SK-N-SH (cell line): ENCODE measurements around the gene DAB2IP.

ENCODE experiments used
- EZH2phosphoT487 ChIP-seq: fragments of 200-600 bp; sonication (generic); IDR thresholded peaks from 2 replicates; pipeline ENCODE4 v1.6.1; 2017; ENCODE audit warnings: low read depth, mixed run types, mild to moderate bottlenecking, antibody characterized with exemption, moderate library complexity, borderline replicate concordance
- FOXM1 ChIP-seq: IDR thresholded peaks from 2 replicates; pipeline ENCODE4 v1.4.0; 2012; ENCODE audit warnings: low read depth, mild to moderate bottlenecking
- NFIC ChIP-seq: IDR thresholded peaks from 2 replicates; pipeline ENCODE4 v1.4.0; 2012; ENCODE audit warnings: borderline replicate concordance
- SIN3A ChIP-seq: IDR thresholded peaks from 2 replicates; pipeline ENCODE4 v1.6.1; 2012; ENCODE audit warnings: low read depth, mild to moderate bottlenecking, low read length, moderate library complexity, borderline replicate concordance
- TAF1 ChIP-seq: IDR thresholded peaks from 2 replicates; pipeline ENCODE4 v1.6.1; 2012; ENCODE audit warnings: low read depth, mild to moderate bottlenecking, low read length, moderate library complexity, borderline replicate concordance
- TCF12 ChIP-seq: IDR thresholded peaks from 2 replicates; pipeline ENCODE4 v1.4.0; 2012
- YY1 ChIP-seq: IDR thresholded peaks from 2 replicates; pipeline ENCODE4 v1.4.0; 2012; ENCODE audit warnings: low read depth, mild to moderate bottlenecking
- TF ChIP-seq, protein P1 (sequence below): fragments of 200-600 bp; sonication (generic); IDR thresholded peaks from 2 replicates; pipeline ENCODE4 v1.6.1; 2017; ENCODE audit warnings: antibody characterized with exemption, mild to moderate bottlenecking, moderate library complexity
- TF ChIP-seq, protein P2 (sequence below): IDR thresholded peaks from 2 replicates; pipeline ENCODE4 v1.4.0; 2012; ENCODE audit warnings: low read depth

DNA sequence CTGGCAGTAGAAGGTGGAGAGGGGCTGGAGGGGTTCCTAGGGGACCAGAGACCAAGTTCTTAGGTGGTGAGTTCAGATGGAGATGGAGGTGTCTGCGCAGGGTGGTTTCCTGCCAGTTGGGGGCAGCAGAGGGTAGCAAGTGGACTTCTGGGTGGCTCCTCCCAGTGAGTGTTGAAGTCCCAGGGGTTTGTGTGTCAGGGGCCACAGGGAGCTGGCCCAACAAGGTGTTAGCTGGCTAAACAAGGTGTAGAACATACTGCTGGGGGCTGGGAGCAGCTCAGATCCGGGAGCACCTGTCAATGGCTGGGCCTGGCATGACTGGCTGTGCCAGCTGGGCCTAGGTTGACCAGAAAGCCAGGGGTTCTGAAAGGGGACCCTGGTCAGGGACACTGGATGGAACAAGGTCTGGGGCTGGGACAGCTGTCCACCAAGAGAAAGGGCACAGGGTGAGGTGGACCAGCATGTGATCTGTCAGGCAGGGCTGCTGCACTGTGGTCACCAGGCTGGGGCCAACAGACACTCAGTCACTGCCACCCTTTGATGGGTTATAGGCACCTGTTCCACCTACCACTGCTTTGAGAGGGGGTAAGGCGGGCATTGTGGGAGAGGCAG, 35.6 kb downstream of the DAB2IP start:
- TF ChIP-seq, protein P1, sequence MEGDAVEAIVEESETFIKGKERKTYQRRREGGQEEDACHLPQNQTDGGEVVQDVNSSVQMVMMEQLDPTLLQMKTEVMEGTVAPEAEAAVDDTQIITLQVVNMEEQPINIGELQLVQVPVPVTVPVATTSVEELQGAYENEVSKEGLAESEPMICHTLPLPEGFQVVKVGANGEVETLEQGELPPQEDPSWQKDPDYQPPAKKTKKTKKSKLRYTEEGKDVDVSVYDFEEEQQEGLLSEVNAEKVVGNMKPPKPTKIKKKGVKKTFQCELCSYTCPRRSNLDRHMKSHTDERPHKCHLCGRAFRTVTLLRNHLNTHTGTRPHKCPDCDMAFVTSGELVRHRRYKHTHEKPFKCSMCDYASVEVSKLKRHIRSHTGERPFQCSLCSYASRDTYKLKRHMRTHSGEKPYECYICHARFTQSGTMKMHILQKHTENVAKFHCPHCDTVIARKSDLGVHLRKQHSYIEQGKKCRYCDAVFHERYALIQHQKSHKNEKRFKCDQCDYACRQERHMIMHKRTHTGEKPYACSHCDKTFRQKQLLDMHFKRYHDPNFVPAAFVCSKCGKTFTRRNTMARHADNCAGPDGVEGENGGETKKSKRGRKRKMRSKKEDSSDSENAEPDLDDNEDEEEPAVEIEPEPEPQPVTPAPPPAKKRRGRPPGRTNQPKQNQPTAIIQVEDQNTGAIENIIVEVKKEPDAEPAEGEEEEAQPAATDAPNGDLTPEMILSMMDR: peak; percentile 93
- TF ChIP-seq FOXM1 (no peak), TAF1 (no peak), SIN3A (no peak), NFIC (no peak), TCF12 (no peak), EZH2phosphoT487 (no peak), YY1 (no peak)
- TF ChIP-seq, protein P2, sequence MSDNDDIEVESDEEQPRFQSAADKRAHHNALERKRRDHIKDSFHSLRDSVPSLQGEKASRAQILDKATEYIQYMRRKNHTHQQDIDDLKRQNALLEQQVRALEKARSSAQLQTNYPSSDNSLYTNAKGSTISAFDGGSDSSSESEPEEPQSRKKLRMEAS: no peak
